Effector memory CD8-positive, alpha-beta T cell (primary cell): ENCODE data around the gene SETDB2.

ENCODE experiments used
- ATAC-seq: fragments of 150-1000 bp; cut with Tn5 transposase; replicated peaks from 2 replicates; pipeline ENCODE4 v1.10.0; 2021; ENCODE audit warnings: mild to moderate bottlenecking, moderate library complexity
- DNase-seq, 3 experiments: peaks; one replicate each; pipeline ENCODE4 v3.0.0; 2021
- H3K27ac Mint-ChIP-seq, 2 donors: one replicate each; pipeline ENCODE4 v1.8.0; 2022; ENCODE audit warnings: mild to moderate bottlenecking in 2 of 2, mixed read lengths in 2 of 2, moderate library complexity in 2 of 2
- H3K27me3 Mint-ChIP-seq, 2 donors: one replicate each; pipeline ENCODE4 v1.8.0; 2022; ENCODE audit warnings: mixed read lengths in 2 of 2
- H3K36me3 Mint-ChIP-seq: one replicate; pipeline ENCODE4 v1.8.0; 2022; ENCODE audit warnings: mild to moderate bottlenecking, moderate library complexity, mixed read lengths; ENCODE audit not compliant: insufficient read depth
- H3K4me1 Mint-ChIP-seq, 2 donors: one replicate each; pipeline ENCODE4 v1.8.0; 2022; ENCODE audit warnings: low read depth in 2 of 2, mixed read lengths in 2 of 2
- H3K4me3 Mint-ChIP-seq, 2 donors: one replicate each; pipeline ENCODE4 v1.8.0; 2022; ENCODE audit warnings: mild to moderate bottlenecking in 2 of 2, mixed read lengths in 2 of 2, moderate library complexity in 2 of 2
- H3K9me3 Mint-ChIP-seq, 2 donors: one replicate each; pipeline ENCODE4 v1.8.0; 2022; ENCODE audit warnings: mixed read lengths in 2 of 2
- total RNA-seq, 9 experiments: gene quantifications; one replicate each; lab custom pipeline; 2026; lab: John Stamatoyannopoulos, UW

SETDB2 gene
- total RNA-seq = 33.9 to 97.7 (median 46.6) reads per million in 9 experiments

GRCh38 chr13:49443704-49444523 lies at the start of gene SETDB2, which contains the start of gene CAB39L:
Gene SETDB2, plus strand, starts transcription at chr13:49444274. Its CDS starts 7,620 bp downstream, at chr13:49451894.
Gene CAB39L, minus strand, starts transcription at chr13:49444064. Its CDS starts 61,154 bp downstream, at chr13:49382910.
- Mint-ChIP-seq H3K27ac (peak within 1 kb of the TSS; percentile 97 to 99), H3K4me1 (peaks cover 21 to 47% of the 10 kb centered on the region in 2 donors)

GRCh38 chr13:49395451-49395865 lies 48.6 kb upstream of the SETDB2 start:
- H3K9me3 Mint-ChIP-seq = no peaks in the 10 kb centered on the region
- H3K27me3 Mint-ChIP-seq = no peaks in the 10 kb centered on the region
- H3K4me1 Mint-ChIP-seq = no peaks in the 10 kb centered on the region
- no peaks in the 10 kb centered on the region for H3K36me3 Mint-ChIP-seq
- H3K4me3 Mint-ChIP-seq = no peak overlapping the region
- DNase-seq (no peak), ATAC-seq (no peak)
- no peak overlapping the region for H3K27ac Mint-ChIP-seq

More at GRCh38 chr13:49443704-49444523, at the start of gene SETDB2, which contains the start of gene CAB39L:
- H3K27me3 Mint-ChIP-seq = no peaks in the 10 kb centered on the region
- DNase-seq (peak; percentile 98), ATAC-seq (peak; percentile 86)
- peaks cover 29% of the 10 kb centered on the region for H3K36me3 Mint-ChIP-seq
- H3K9me3 Mint-ChIP-seq = peaks cover 0 to 3% of the 10 kb centered on the region in 2 donors
- H3K4me3 Mint-ChIP-seq = peak within 1 kb of the TSS; percentile 87 to 96

- Mint-ChIP-seq H3K4me3 (no peak overlapping the region), H3K27ac (no peak overlapping the region), H3K36me3 (no peaks in the 10 kb centered on the region), H3K4me1 (no peaks in the 10 kb centered on the region), H3K9me3 (no peaks in the 10 kb centered on the region), H3K27me3 (no peaks in the 10 kb centered on the region)
- DNase-seq (no peak), ATAC-seq (no peak)
Measured at GRCh38 chr13:49395878-49396380, 48.1 kb upstream of the SETDB2 start.

GRCh38 chr13:49399801-49400472 lies 44.1 kb upstream of the SETDB2 start:
- H3K4me3 Mint-ChIP-seq = no peak overlapping the region
- ATAC-seq = no peak
- H3K9me3 Mint-ChIP-seq = peaks cover 2 to 6% of the 10 kb centered on the region in 2 donors
- H3K27ac Mint-ChIP-seq = no peak overlapping the region
- no peaks in the 10 kb centered on the region for H3K4me1 Mint-ChIP-seq
- H3K36me3 Mint-ChIP-seq = no peaks in the 10 kb centered on the region
- no peaks in the 10 kb centered on the region for H3K27me3 Mint-ChIP-seq
- DNase-seq = no peak

GRCh38 chr13:49400755-49401659 lies 43.1 kb upstream of the SETDB2 start:
- Mint-ChIP-seq H3K9me3 (peaks cover 2 to 15% of the 10 kb centered on the region in 2 donors), H3K36me3 (no peaks in the 10 kb centered on the region), H3K4me3 (no peak overlapping the region), H3K27me3 (no peaks in the 10 kb centered on the region), H3K27ac (no peak overlapping the region), H3K4me1 (peaks cover 0 to 3% of the 10 kb centered on the region in 2 donors)
- ATAC-seq (no peak), DNase-seq (no peak)

- Mint-ChIP-seq H3K9me3 (peaks cover 2 to 15% of the 10 kb centered on the region in 2 donors), H3K36me3 (no peaks in the 10 kb centered on the region), H3K27me3 (no peaks in the 10 kb centered on the region), H3K4me1 (peaks cover 0 to 3% of the 10 kb centered on the region in 2 donors), H3K27ac (no peak overlapping the region), H3K4me3 (no peak overlapping the region)
- DNase-seq (no peak), ATAC-seq (no peak)
Measured at GRCh38 chr13:49403996-49404702, 39.9 kb upstream of the SETDB2 start.

- ATAC-seq (no peak), DNase-seq (no peak)
- Mint-ChIP-seq H3K27me3 (no peaks in the 10 kb centered on the region), H3K27ac (no peak overlapping the region), H3K36me3 (no peaks in the 10 kb centered on the region), H3K4me3 (no peak overlapping the region), H3K9me3 (peaks cover 2 to 15% of the 10 kb centered on the region in 2 donors), H3K4me1 (peaks cover 0 to 3% of the 10 kb centered on the region in 2 donors)
Measured at GRCh38 chr13:49404703-49405020, 39.4 kb upstream of the SETDB2 start.

GRCh38 chr13:49407068-49407467 lies 37.0 kb upstream of the SETDB2 start:
- Mint-ChIP-seq H3K9me3 (peaks cover 2 to 15% of the 10 kb centered on the region in 2 donors), H3K4me3 (no peak overlapping the region), H3K4me1 (peaks cover 0 to 3% of the 10 kb centered on the region in 2 donors), H3K27ac (no peak overlapping the region), H3K36me3 (no peaks in the 10 kb centered on the region), H3K27me3 (no peaks in the 10 kb centered on the region)
- DNase-seq (no peak), ATAC-seq (no peak)

GRCh38 chr13:49407936-49408335 lies 36.1 kb upstream of the SETDB2 start:
- Mint-ChIP-seq H3K4me3 (no peak overlapping the region), H3K4me1 (peaks cover 0 to 3% of the 10 kb centered on the region in 2 donors), H3K9me3 (peaks cover 2 to 15% of the 10 kb centered on the region in 2 donors), H3K27me3 (no peaks in the 10 kb centered on the region), H3K27ac (no peak overlapping the region), H3K36me3 (no peaks in the 10 kb centered on the region)
- no peak for DNase-seq
- ATAC-seq = no peak

- Mint-ChIP-seq H3K27ac (no peak overlapping the region), H3K36me3 (no peaks in the 10 kb centered on the region), H3K4me3 (no peak overlapping the region), H3K4me1 (peaks cover 0 to 3% of the 10 kb centered on the region in 2 donors), H3K27me3 (no peaks in the 10 kb centered on the region), H3K9me3 (peaks cover 0 to 15% of the 10 kb centered on the region in 2 donors)
- ATAC-seq (no peak), DNase-seq (no peak)
Measured at GRCh38 chr13:49409008-49409407, 35.1 kb upstream of the SETDB2 start.

GRCh38 chr13:49410006-49410405 lies 34.1 kb upstream of the SETDB2 start:
- no peaks in the 10 kb centered on the region for H3K27me3 Mint-ChIP-seq
- H3K4me3 Mint-ChIP-seq = no peak overlapping the region
- ATAC-seq (no peak), DNase-seq (no peak)
- H3K36me3 Mint-ChIP-seq = no peaks in the 10 kb centered on the region
- H3K9me3 Mint-ChIP-seq = peaks cover 0 to 8% of the 10 kb centered on the region in 2 donors
- H3K4me1 Mint-ChIP-seq = peaks cover 0 to 3% of the 10 kb centered on the region in 2 donors
- H3K27ac Mint-ChIP-seq = no peak overlapping the region

- Mint-ChIP-seq H3K27ac (no peak overlapping the region), H3K27me3 (no peaks in the 10 kb centered on the region), H3K4me3 (no peak overlapping the region), H3K36me3 (no peaks in the 10 kb centered on the region), H3K4me1 (peaks cover 0 to under 1% of the 10 kb centered on the region in 2 donors), H3K9me3 (peaks cover 0 to 3% of the 10 kb centered on the region in 2 donors)
- no peak for DNase-seq
- ATAC-seq = no peak
Measured at GRCh38 chr13:49410477-49410876, 33.6 kb upstream of the SETDB2 start.
